ENCODE measurements around the gene CEACAM4. TPM values are rescaled to one million over a fixed set of nuclear protein-coding genes. Genes with fewer than 3 reads are reported as not detected.

Gene CEACAM4
- total and polyA plus RNA-seq, 2 of the 4 experiments (the other 2 are of a cell fraction): not detected

GRCh38 chr19:41668315-41668714, 41.4 kb upstream of the CEACAM4 start:
- Histone ChIP-seq H2BK120ac (ENCODE audit: low read depth, low read length) (no peak overlapping the region), H3K9me3 (ENCODE audit: control insufficient read depth, insufficient read depth, low read length) (peaks cover 9% of the 10 kb centered on the region), H2BK15ac (ENCODE audit: low read depth, low read length) (no peak overlapping the region), H3K27ac (ENCODE audit: insufficient read depth, low read length) (no peak overlapping the region), H3K4me1 (ENCODE audit: control insufficient read depth, insufficient read depth, low read length) (no peaks in the 10 kb centered on the region), H4K5ac (ENCODE audit: low read depth, low read length) (no peak overlapping the region), H3K4me2 (ENCODE audit: low read depth, low read length) (no peak overlapping the region), H4K91ac (ENCODE audit: insufficient read depth, low read depth, low read length) (no peak overlapping the region), H2AFZ (replicated peaks; ENCODE audit: low read length, poor library complexity) (no peak overlapping the region), H2BK20ac (ENCODE audit: low read depth, low read length) (no peak overlapping the region), H3K79me1 (ENCODE audit: low read depth in 1 of 2, low read length in 2 of 2) (no peaks in the 10 kb centered on the region), H3K9me1 (ENCODE audit: insufficient read depth, low read length) (no peaks in the 10 kb centered on the region), H3K27me3 (ENCODE audit: control insufficient read depth, insufficient read depth, low read length) (no peaks in the 10 kb centered on the region), H3K4me3 (ENCODE audit: insufficient read depth, low read depth, low read length) (no peak overlapping the region), H3K4ac (ENCODE audit: low read depth, low read length) (no peak overlapping the region), H3K23ac (ENCODE audit: low read depth, low read length) (no peak overlapping the region), H3K36me3 (ENCODE audit: control insufficient read depth, insufficient read depth, low read length) (no peaks in the 10 kb centered on the region), H3K14ac (replicated peaks; ENCODE audit: low read depth, low read length) (no peak overlapping the region), H3K18ac (ENCODE audit: low read depth, low read length) (no peak overlapping the region), H4K8ac (ENCODE audit: low read depth in 2 of 2, low read length in 2 of 2) (no peak overlapping the region), H3K9ac (ENCODE audit: low read depth, low read length) (no peak overlapping the region), H2AK5ac (ENCODE audit: low read depth, low read length) (no peak overlapping the region), H3K56ac (ENCODE audit: extremely low read depth, insufficient read depth, low read length) (no peak overlapping the region), H4K20me1 (ENCODE audit: insufficient read depth, low read length) (no peaks in the 10 kb centered on the region), H2BK5ac (ENCODE audit: low read depth, low read length, poor library complexity, severe bottlenecking) (no peak overlapping the region), H2AK9ac (replicated peaks; ENCODE audit: low read depth, low read length, poor library complexity) (no peak overlapping the region)
- dilution Hi-C loops (cut with HindIII; ENCODE audit: low sequenced_read_pairs, unreplicated experiment) (no loop called here), in situ Hi-C loops (cut with MboI; ENCODE audit: low sequenced_read_pairs) (no loop called here), intact Hi-C loops (cut with micrococcal nuclease) (no loop called here)
- DNase-seq (no peak), ATAC-seq (ENCODE audit: low read depth) (no peak)
- TF ChIP-seq NFE2L2 (IDR thresholded peaks at IDR 0.05; ENCODE audit: low read depth, low read length): no peak
- TF ChIP-seq, protein P1, sequence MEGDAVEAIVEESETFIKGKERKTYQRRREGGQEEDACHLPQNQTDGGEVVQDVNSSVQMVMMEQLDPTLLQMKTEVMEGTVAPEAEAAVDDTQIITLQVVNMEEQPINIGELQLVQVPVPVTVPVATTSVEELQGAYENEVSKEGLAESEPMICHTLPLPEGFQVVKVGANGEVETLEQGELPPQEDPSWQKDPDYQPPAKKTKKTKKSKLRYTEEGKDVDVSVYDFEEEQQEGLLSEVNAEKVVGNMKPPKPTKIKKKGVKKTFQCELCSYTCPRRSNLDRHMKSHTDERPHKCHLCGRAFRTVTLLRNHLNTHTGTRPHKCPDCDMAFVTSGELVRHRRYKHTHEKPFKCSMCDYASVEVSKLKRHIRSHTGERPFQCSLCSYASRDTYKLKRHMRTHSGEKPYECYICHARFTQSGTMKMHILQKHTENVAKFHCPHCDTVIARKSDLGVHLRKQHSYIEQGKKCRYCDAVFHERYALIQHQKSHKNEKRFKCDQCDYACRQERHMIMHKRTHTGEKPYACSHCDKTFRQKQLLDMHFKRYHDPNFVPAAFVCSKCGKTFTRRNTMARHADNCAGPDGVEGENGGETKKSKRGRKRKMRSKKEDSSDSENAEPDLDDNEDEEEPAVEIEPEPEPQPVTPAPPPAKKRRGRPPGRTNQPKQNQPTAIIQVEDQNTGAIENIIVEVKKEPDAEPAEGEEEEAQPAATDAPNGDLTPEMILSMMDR (conservative IDR thresholded peaks at IDR 0.05; ENCODE audit: low read depth, low read length): no peak
- TF ChIP-seq MAFK (IDR thresholded peaks at IDR 0.05; ENCODE audit: low read depth, low read length): no peak
- no peak for TF ChIP-seq BHLHE40 (IDR thresholded peaks at IDR 0.05; ENCODE audit: low read depth, low read length)
- TF ChIP-seq, protein P2, sequence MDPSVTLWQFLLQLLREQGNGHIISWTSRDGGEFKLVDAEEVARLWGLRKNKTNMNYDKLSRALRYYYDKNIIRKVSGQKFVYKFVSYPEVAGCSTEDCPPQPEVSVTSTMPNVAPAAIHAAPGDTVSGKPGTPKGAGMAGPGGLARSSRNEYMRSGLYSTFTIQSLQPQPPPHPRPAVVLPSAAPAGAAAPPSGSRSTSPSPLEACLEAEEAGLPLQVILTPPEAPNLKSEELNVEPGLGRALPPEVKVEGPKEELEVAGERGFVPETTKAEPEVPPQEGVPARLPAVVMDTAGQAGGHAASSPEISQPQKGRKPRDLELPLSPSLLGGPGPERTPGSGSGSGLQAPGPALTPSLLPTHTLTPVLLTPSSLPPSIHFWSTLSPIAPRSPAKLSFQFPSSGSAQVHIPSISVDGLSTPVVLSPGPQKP (IDR thresholded peaks at IDR 0.05; ENCODE audit: borderline replicate concordance, low read depth, low read length): no peak
- TF ChIP-seq RCOR1 (IDR thresholded peaks at IDR 0.05; ENCODE audit: insufficient replicate concordance, low read length): no peak
- TF ChIP-seq CHD1 (IDR thresholded peaks at IDR 0.05; ENCODE audit: low read depth, low read length): no peak
- TF ChIP-seq RAD21 (IDR thresholded peaks at IDR 0.05; ENCODE audit: low read length): no peak
- no CpG with 5 or more reads among the region's 1 CpG for WGBS, 2 experiments (ENCODE audit: extremely low coverage in 2 of 2, insufficient read length in 1 of 2)
- ChIA-PET CTCF (no interaction called here), POLR2A (ENCODE audit: unreplicated experiment) (no interaction called here)
- BruUV-seq (replicated peaks): no TSS peak
